PC-9 (cell line): ENCODE data around the gene CYP4F8. TPM values are rescaled to one million over a fixed set of nuclear protein-coding genes. Genes with fewer than 3 reads are reported as not detected.

Experiments
- BruUV-seq: library from RNA; stranded (reverse); fragments of 400-500 nt; replicated peaks from 2 replicates; lab custom pipeline; 2021; lab: Mats Ljungman, UMichigan
- CTCF ChIA-PET: fragments of 300-600 bp; sonication (Branson Sonifier 250); formaldehyde crosslinking; loops from one replicate; lab custom pipeline; 2022; ENCODE audit warnings: antibody characterized with exemption; lab: Charles Lee
- POLR2A ChIA-PET: fragments of 300-600 bp; sonication (Branson Sonifier 250); formaldehyde crosslinking; loops from one replicate; lab custom pipeline; 2022; ENCODE audit warnings: antibody characterized with exemption; ENCODE audit not compliant: unreplicated experiment; lab: Charles Lee
- DNase-seq, 2 experiments: peaks; one replicate each; pipeline versions ENCODE4 v3.0.0 to v3.0.0-alpha.2; 2015 to 2022; ENCODE audit warnings: mixed read lengths in 1 of 2
- H2AFZ ChIP-seq: fragments of 200-600 bp; sonication (generic); 2 replicates; pipeline ENCODE4 v1.8.1; 2017; ENCODE audit warnings: antibody characterized with exemption
- H3F3A ChIP-seq: fragments of 200-600 bp; sonication (generic); 2 replicates; pipeline ENCODE4 v1.8.1; 2017; ENCODE audit warnings: antibody characterized with exemption, mild to moderate bottlenecking, low read depth; ENCODE audit not compliant: insufficient read depth
- H3K27ac ChIP-seq: fragments of 200-600 bp; sonication (generic); 2 replicates; pipeline ENCODE4 v1.6.1; 2016; ENCODE audit warnings: mixed run types
- H3K27me3 ChIP-seq: fragments of 200-600 bp; sonication (generic); 2 replicates; pipeline ENCODE4 v1.6.1; 2016; ENCODE audit warnings: low read depth, mixed run types; ENCODE audit not compliant: insufficient read depth
- H3K36me3 ChIP-seq: fragments of 200-600 bp; sonication (generic); 2 replicates; pipeline ENCODE4 v1.6.1; 2016; ENCODE audit warnings: low read depth, mixed run types
- H3K4me1 ChIP-seq: fragments of 200-600 bp; sonication (generic); replicated peaks from 2 replicates; pipeline ENCODE4 v1.6.1; 2016; ENCODE audit warnings: mixed run types; ENCODE audit not compliant: insufficient read depth
- H3K4me2 ChIP-seq: fragments of 200-600 bp; sonication (generic); 2 replicates; pipeline ENCODE4 v1.6.1; 2017; ENCODE audit warnings: mixed run types
- H3K4me3 ChIP-seq: fragments of 200-600 bp; sonication (generic); 2 replicates; pipeline ENCODE4 v1.6.1; 2016; ENCODE audit warnings: mixed run types
- H3K79me2 ChIP-seq: fragments of 200-600 bp; sonication (generic); 2 replicates; pipeline ENCODE4 v1.6.1; 2017; ENCODE audit warnings: low read depth, mixed run types
- H3K9me2 ChIP-seq: fragments of 200-600 bp; sonication (generic); 2 replicates; pipeline ENCODE4 v1.8.1; 2017; ENCODE audit warnings: mild to moderate bottlenecking; ENCODE audit not compliant: insufficient read depth
- H3K9me3 ChIP-seq: fragments of 200-600 bp; sonication (generic); 2 replicates; pipeline ENCODE4 v1.8.1; 2016; ENCODE audit warnings: low read depth; ENCODE audit not compliant: insufficient read depth
- H4K20me1 ChIP-seq: fragments of 200-600 bp; sonication (generic); 2 replicates; pipeline ENCODE4 v1.8.1; 2017; ENCODE audit not compliant: insufficient read depth
- EZH2 ChIP-seq: fragments of 200-600 bp; sonication (generic); IDR thresholded peaks from 2 replicates; pipeline ENCODE4 v1.8.0; 2017; ENCODE audit warnings: antibody characterized with exemption, low read depth
- intact Hi-C: fragments of 100-400 bp; cut with micrococcal nuclease; formaldehyde crosslinking; loops from one replicate; pipeline ENCODE4 v1.10.0; 2022; ENCODE audit not compliant: unreplicated experiment
- total RNA-seq: library from RNA; stranded (reverse); gene quantifications from 2 replicates; pipeline ENCODE4 v1.2.3, GENCODE V29; 2021
- TF ChIP-seq, protein P1 (sequence below): fragments of 200-600 bp; sonication (generic); conservative IDR thresholded peaks from 2 replicates; pipeline ENCODE4 v1.6.1; 2017; ENCODE audit warnings: mixed run types, antibody characterized with exemption, mild to moderate bottlenecking, moderate library complexity

Gene CYP4F8
- total RNA-seq, 1 experiment from 2014 or later, result not detected

DNA sequence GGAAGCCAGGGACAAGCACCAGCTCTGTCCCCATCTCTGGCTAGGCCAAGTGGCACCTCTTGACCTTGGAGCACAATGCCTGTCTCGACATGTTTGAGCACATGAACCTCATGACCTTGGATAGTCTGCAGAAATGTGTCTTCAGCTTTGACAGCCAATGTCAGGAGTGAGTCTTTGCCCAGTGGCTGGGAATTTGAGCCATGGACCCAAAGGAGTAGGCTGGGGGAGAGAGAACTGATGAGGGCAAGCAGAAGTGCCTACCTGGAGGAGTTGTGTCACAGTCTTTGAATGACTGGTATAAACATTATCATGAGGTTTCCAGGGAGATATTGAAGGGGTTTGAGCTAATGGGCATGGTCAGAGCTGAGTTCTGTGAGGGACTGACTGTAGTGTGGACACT, 51.2 kb downstream of the CYP4F8 start:
- H3K27ac ChIP-seq, result no peak overlapping the region
- H3K4me3 ChIP-seq, result no peak overlapping the region
- H3K36me3 ChIP-seq, result no peaks in the 10 kb centered on the region
- H2AFZ ChIP-seq, result no peak overlapping the region
- CTCF ChIA-PET, result interaction anchor here (0.7 kb wide), 1 partner anchor 246 kb away, joined by 3 read pairs; no protein-coding TSS in a partner anchor
- H3K79me2 ChIP-seq, result no peaks in the 10 kb centered on the region
- intact Hi-C loops, result no loop called here
- H4K20me1 ChIP-seq, result no peaks in the 10 kb centered on the region
- POLR2A ChIA-PET, result no interaction called here
- H3K9me2 ChIP-seq, result no peaks in the 10 kb centered on the region
- TF ChIP-seq EZH2, result no peak
- peaks cover 19% of the 10 kb centered on the region for H3F3A ChIP-seq
- H3K4me2 ChIP-seq, result no peak overlapping the region
- BruUV-seq, result no TSS peak
- no peaks in the 10 kb centered on the region for H3K9me3 ChIP-seq
- H3K4me1 ChIP-seq, result peaks cover 13% of the 10 kb centered on the region
- H3K27me3 ChIP-seq, result no peaks in the 10 kb centered on the region
- DNase-seq, result no peak

DNA sequence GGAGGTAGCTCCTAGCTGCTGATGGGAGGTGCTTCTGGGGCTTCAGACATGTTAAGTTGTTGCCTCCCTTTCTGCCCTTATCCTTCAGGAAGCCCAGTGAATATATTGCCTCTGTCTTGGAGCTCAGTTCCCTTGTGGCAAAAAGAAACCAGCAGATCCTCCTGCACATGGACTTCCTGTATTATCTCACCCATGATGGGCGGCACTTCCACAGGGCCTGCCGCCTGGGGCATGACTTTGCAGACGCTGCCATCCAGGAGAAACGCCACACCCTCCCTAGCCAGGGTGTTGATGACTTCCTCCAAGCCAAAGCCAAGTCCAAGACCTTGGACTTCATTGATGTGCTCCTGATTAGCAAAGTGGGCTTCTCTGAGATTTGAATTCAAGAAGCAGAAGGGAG, 51.9 kb downstream of the CYP4F8 start:
- Histone ChIP-seq H3K27me3 (no peaks in the 10 kb centered on the region), H3K4me1 (peaks cover 13% of the 10 kb centered on the region), H3K27ac (no peak overlapping the region), H3K79me2 (no peaks in the 10 kb centered on the region), H3K9me2 (no peaks in the 10 kb centered on the region), H2AFZ (no peak overlapping the region), H3F3A (peaks cover 25% of the 10 kb centered on the region), H3K4me2 (no peak overlapping the region), H3K9me3 (no peaks in the 10 kb centered on the region), H4K20me1 (no peaks in the 10 kb centered on the region), H3K36me3 (no peaks in the 10 kb centered on the region), H3K4me3 (no peak overlapping the region)
- CTCF ChIA-PET, result interaction anchor here (0.7 kb wide), 1 partner anchor 247 kb away, joined by 3 read pairs; no protein-coding TSS in a partner anchor
- POLR2A ChIA-PET, result no interaction called here
- intact Hi-C loops, result no loop called here
- BruUV-seq, result no TSS peak
- TF ChIP-seq, protein P1, sequence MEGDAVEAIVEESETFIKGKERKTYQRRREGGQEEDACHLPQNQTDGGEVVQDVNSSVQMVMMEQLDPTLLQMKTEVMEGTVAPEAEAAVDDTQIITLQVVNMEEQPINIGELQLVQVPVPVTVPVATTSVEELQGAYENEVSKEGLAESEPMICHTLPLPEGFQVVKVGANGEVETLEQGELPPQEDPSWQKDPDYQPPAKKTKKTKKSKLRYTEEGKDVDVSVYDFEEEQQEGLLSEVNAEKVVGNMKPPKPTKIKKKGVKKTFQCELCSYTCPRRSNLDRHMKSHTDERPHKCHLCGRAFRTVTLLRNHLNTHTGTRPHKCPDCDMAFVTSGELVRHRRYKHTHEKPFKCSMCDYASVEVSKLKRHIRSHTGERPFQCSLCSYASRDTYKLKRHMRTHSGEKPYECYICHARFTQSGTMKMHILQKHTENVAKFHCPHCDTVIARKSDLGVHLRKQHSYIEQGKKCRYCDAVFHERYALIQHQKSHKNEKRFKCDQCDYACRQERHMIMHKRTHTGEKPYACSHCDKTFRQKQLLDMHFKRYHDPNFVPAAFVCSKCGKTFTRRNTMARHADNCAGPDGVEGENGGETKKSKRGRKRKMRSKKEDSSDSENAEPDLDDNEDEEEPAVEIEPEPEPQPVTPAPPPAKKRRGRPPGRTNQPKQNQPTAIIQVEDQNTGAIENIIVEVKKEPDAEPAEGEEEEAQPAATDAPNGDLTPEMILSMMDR, result no peak
- no peak for TF ChIP-seq EZH2
- DNase-seq, result no peak

DNA sequence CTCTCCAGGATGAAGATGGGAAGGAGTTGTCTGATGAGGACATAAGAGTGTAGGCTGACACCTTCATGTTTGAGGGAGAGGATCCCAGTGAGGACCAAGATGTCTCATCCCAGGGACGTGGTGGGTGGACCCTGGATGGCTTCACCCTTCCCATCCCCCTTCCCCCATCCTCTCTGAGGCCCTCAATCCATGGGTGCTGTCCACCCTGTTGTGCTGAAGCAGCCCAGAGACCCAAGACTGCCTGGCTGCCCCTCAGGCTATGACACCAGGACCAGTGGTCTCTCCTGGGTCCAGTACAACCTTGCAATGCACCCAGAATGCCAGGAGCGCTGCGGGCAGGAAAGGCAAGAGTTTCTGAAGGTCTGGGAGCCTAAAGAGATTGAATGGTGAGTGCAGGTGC, 54.4 kb downstream of the CYP4F8 start:
- H3K4me2 ChIP-seq, result no peak overlapping the region
- DNase-seq, result no peak
- H3F3A ChIP-seq, result peaks cover 31% of the 10 kb centered on the region
- H3K9me3 ChIP-seq, result no peaks in the 10 kb centered on the region
- intact Hi-C loops, result no loop called here
- H3K27me3 ChIP-seq, result no peaks in the 10 kb centered on the region
- H3K36me3 ChIP-seq, result no peaks in the 10 kb centered on the region
- no peak overlapping the region for H3K4me3 ChIP-seq
- TF ChIP-seq EZH2, result no peak
- TF ChIP-seq, protein P1, result no peak
- H2AFZ ChIP-seq, result no peak overlapping the region
- peaks cover 27% of the 10 kb centered on the region for H3K4me1 ChIP-seq
- CTCF ChIA-PET, result no interaction called here
- H4K20me1 ChIP-seq, result no peaks in the 10 kb centered on the region
- POLR2A ChIA-PET, result no interaction called here
- H3K9me2 ChIP-seq, result no peaks in the 10 kb centered on the region
- no peak overlapping the region for H3K27ac ChIP-seq
- no TSS peak for BruUV-seq
- no peaks in the 10 kb centered on the region for H3K79me2 ChIP-seq

DNA sequence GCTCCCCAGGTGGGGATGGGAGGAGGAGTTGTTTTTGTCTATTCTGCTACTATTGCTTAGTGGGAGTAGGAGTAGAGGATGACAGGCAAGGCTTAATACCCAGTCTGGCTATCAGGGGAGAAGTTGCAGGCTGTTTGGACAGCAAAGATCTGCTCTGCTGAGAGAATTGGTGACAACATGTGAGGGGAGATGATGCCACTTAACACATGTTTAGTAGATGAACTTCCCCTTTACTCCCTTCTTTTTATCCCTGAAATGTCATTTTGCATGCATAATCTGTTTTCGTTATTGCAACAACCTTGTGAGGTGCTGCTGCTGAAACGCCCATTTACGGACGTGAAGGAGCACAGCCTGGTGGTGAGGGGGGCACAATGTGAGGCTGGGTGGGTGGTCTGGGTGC, 54.9 kb downstream of the CYP4F8 start:
- H3K4me1 ChIP-seq, result peaks cover 22% of the 10 kb centered on the region
- H3K27me3 ChIP-seq, result no peaks in the 10 kb centered on the region
- H3K4me2 ChIP-seq, result no peak overlapping the region
- TF ChIP-seq, protein P1, result no peak
- TF ChIP-seq EZH2, result no peak
- no peaks in the 10 kb centered on the region for H3K79me2 ChIP-seq
- no peak overlapping the region for H3K4me3 ChIP-seq
- H3K36me3 ChIP-seq, result no peaks in the 10 kb centered on the region
- no peaks in the 10 kb centered on the region for H3K9me3 ChIP-seq
- no peak overlapping the region for H3K27ac ChIP-seq
- intact Hi-C loops, result loop anchor here (5.0 kb wide), 1 partner anchor 157 kb away; no protein-coding TSS in a partner anchor
- no peak overlapping the region for H2AFZ ChIP-seq
- CTCF ChIA-PET, result no interaction called here
- BruUV-seq, result no TSS peak
- no peak for DNase-seq
- H3F3A ChIP-seq, result peaks cover 27% of the 10 kb centered on the region
- H3K9me2 ChIP-seq, result no peaks in the 10 kb centered on the region
- H4K20me1 ChIP-seq, result no peaks in the 10 kb centered on the region
- POLR2A ChIA-PET, result no interaction called here
